ENCODE results near the gene MDM2. TPM values are rescaled to one million over a fixed set of nuclear protein-coding genes. Genes with fewer than 3 reads are reported as not detected.

MDM2 gene
- total and polyA plus RNA-seq, 2 donors (not counting 3 experiments of a cell fraction or from before 2014, with no cell fraction given) = 16.7 to 270 TPM

DNA sequence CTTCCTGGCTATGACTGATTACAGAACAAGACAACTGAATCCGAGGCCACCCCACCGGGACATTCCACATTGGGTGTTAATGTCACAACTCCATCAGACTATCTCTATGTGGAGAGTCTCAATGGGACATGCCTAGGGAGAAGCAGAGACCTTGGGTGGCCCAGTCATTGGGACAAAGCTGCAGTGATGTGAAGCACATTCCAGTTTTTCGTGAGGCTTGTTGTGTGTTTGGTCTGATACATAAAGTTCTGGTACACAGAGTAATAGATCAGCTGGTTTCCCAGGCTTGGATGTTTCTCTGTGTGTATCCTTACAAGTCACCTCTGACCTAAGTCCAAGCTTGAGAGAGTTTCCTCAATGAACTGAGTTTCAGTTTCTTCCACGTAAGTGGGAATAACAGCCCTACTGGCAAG, 82.7 kb downstream of the MDM2 start:
- H3K27me3 ChIP-seq (ENCODE audit: control insufficient read depth in 2 of 2, insufficient read depth in 2 of 2, low read length in 2 of 2) = peaks cover 6 to 11% of the 10 kb centered on the region in 2 experiments
- no peaks in the 10 kb centered on the region for H3K4me1 ChIP-seq (ENCODE audit: control insufficient read depth, extremely low read depth, insufficient read depth, low read length)
- no peaks in the 10 kb centered on the region for H3K36me3 ChIP-seq (ENCODE audit: control insufficient read depth in 2 of 2, extremely low read depth in 1 of 2, insufficient read depth in 2 of 2, low read length in 2 of 2)
- H3K9me1 ChIP-seq (replicated peaks; ENCODE audit: control insufficient read depth, extremely low read depth, insufficient read depth, low read length) = no peaks in the 10 kb centered on the region
- H2AFZ ChIP-seq (ENCODE audit: low read depth, low read length) = no peak overlapping the region
- H3K4me2 ChIP-seq (ENCODE audit: insufficient read depth, low read length) = no peak overlapping the region
- BruUV-seq (replicated peaks) = no TSS peak
- no peak for FAIRE-seq
- H4K20me1 ChIP-seq (replicated peaks; ENCODE audit: control insufficient read depth, extremely low read depth, insufficient read depth, low read length) = no peaks in the 10 kb centered on the region
- dilution Hi-C loops (cut with MboI; ENCODE audit: extremely low pct_ligation_motif_present, low sequenced_read_pairs) (no loop called here), intact Hi-C loops (cut with micrococcal nuclease) (no loop called here)
- DNase-seq (ENCODE audit: low read depth, low spot score) = no peak
- TF ChIP-seq MYC (IDR thresholded peaks at IDR 0.05; ENCODE audit: low read depth, low read length) (no peak), FOS (IDR thresholded peaks at IDR 0.05; ENCODE audit: borderline replicate concordance, insufficient read depth, low read length) (no peak), EZH2 (IDR thresholded peaks at IDR 0.05; ENCODE audit: borderline replicate concordance, low read depth, low read length, severe bottlenecking) (no peak), POLR2A (IDR thresholded peaks at IDR 0.05; ENCODE audit: low read depth, low read length) (no peak), POLR2AphosphoS5 (IDR thresholded peaks at IDR 0.05; ENCODE audit: insufficient read depth, low read depth, low read length) (no peak), GATA2 (IDR thresholded peaks at IDR 0.05; ENCODE audit: insufficient read depth, insufficient read length, low read depth, low read length) (no peak)
- TF ChIP-seq, protein P1, sequence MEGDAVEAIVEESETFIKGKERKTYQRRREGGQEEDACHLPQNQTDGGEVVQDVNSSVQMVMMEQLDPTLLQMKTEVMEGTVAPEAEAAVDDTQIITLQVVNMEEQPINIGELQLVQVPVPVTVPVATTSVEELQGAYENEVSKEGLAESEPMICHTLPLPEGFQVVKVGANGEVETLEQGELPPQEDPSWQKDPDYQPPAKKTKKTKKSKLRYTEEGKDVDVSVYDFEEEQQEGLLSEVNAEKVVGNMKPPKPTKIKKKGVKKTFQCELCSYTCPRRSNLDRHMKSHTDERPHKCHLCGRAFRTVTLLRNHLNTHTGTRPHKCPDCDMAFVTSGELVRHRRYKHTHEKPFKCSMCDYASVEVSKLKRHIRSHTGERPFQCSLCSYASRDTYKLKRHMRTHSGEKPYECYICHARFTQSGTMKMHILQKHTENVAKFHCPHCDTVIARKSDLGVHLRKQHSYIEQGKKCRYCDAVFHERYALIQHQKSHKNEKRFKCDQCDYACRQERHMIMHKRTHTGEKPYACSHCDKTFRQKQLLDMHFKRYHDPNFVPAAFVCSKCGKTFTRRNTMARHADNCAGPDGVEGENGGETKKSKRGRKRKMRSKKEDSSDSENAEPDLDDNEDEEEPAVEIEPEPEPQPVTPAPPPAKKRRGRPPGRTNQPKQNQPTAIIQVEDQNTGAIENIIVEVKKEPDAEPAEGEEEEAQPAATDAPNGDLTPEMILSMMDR (IDR thresholded peaks at IDR 0.05; ENCODE audit: extremely low read depth in 1 of 2, insufficient read depth in 1 of 2, low read depth in 1 of 2, low read length in 2 of 2) = no peak
- no peaks in the 10 kb centered on the region for H3K9me3 ChIP-seq (replicated peaks; ENCODE audit: control insufficient read depth, insufficient read depth, low read length)
- no peak overlapping the region for H3K27ac ChIP-seq (ENCODE audit: insufficient read depth, low read depth, low read length)
- H3K79me2 ChIP-seq (ENCODE audit: control insufficient read depth, insufficient read depth, low read length) = no peaks in the 10 kb centered on the region
- H3K4me3 ChIP-seq (replicated peaks in 1 of 3; ENCODE audit: insufficient read depth in 1 of 3, low read depth in 1 of 3, low read length in 3 of 3) = no peak overlapping the region
- ChIA-PET POLR2A (no interaction called here), CTCF (no interaction called here)
- no peak overlapping the region for H3K9ac ChIP-seq (replicated peaks; ENCODE audit: extremely low read depth, insufficient read depth, low read length)
